ENCODE measurements around the gene CFAP100. TPM values are rescaled to one million over a fixed set of nuclear protein-coding genes. Genes with fewer than 3 reads are reported as not detected.

CFAP100 gene
- total RNA-seq, 4 donors from 2014 or later = not detected

DNA sequence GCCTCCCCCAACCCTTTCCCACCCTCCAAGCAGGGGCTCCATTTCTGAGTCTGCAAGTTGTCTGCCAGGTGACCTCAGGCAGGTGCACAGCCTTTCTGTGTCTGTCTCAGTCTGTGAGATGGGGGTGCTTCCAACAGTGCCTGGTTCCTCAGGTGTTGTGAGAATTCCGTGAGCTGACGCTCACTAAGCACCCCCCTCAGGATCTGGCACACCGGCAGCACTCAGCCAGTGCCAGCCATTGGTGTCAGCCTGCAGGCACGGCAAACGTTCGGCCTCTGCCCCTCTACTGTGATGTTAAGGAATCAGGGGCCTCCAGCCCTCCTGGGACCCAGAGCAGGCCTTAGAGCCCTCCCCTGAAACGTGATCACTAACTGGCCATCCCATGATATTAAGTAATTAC, 39.9 kb upstream of the CFAP100 start:
- no peaks in the 10 kb centered on the region for H3K9me3 ChIP-seq
- peak in 1 of 3 donors; percentile 34 for DNase-seq
- peaks cover 0 to 15% (median 0%) of the 10 kb centered on the region in 3 donors for H3K36me3 ChIP-seq
- TF ChIP-seq, protein P1, sequence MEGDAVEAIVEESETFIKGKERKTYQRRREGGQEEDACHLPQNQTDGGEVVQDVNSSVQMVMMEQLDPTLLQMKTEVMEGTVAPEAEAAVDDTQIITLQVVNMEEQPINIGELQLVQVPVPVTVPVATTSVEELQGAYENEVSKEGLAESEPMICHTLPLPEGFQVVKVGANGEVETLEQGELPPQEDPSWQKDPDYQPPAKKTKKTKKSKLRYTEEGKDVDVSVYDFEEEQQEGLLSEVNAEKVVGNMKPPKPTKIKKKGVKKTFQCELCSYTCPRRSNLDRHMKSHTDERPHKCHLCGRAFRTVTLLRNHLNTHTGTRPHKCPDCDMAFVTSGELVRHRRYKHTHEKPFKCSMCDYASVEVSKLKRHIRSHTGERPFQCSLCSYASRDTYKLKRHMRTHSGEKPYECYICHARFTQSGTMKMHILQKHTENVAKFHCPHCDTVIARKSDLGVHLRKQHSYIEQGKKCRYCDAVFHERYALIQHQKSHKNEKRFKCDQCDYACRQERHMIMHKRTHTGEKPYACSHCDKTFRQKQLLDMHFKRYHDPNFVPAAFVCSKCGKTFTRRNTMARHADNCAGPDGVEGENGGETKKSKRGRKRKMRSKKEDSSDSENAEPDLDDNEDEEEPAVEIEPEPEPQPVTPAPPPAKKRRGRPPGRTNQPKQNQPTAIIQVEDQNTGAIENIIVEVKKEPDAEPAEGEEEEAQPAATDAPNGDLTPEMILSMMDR (IDR thresholded peaks at IDR 0.05) = no peak
- TF ChIP-seq POLR2A (IDR thresholded peaks at IDR 0.05) = no peak
- H3K27ac ChIP-seq = peak overlapping the region in 2 of 4 donors; percentile 61 to 88
- H3K4me3 ChIP-seq = peak overlapping the region in 1 of 4 donors; percentile 83
- H3K27me3 ChIP-seq = peaks cover 0 to 4% of the 10 kb centered on the region in 2 donors
- peaks cover 0 to 20% (median 4%) of the 10 kb centered on the region in 4 donors for H3K4me1 ChIP-seq

DNA sequence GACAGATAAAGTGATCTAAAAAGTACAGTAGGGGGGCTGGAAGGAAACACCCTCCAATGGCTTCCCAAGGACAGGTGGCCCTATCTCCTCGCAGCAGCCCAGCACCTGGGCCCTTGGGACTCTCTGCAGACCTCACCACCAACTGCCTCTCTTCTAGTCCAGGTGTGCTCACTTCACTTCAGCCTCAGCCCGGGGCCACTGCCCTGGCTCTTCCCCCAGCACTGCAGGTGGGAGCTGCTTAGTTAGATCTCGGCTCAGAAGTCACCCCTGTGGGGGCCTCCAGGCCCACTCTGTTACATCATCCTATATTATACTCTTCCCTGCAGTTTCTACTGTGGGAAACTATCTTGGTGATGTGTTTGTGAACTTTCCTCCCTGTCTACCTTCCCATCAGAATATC, 39.5 kb upstream of the CFAP100 start:
- peak overlapping the region in 3 of 4 donors; percentile 52 to 88 (median 61) for H3K27ac ChIP-seq
- H3K4me3 ChIP-seq = peak overlapping the region in 2 of 4 donors; percentile 57 to 83
- H3K27me3 ChIP-seq = peaks cover 0 to 4% of the 10 kb centered on the region in 2 donors
- H3K36me3 ChIP-seq = peaks cover 0 to 15% (median 0%) of the 10 kb centered on the region in 3 donors
- peaks cover 0 to 20% (median 4%) of the 10 kb centered on the region in 4 donors for H3K4me1 ChIP-seq
- TF ChIP-seq POLR2A (IDR thresholded peaks at IDR 0.05) = no peak
- TF ChIP-seq, protein P1 (IDR thresholded peaks at IDR 0.05) = no peak
- DNase-seq = peak in 1 of 3 donors; percentile 31
- H3K9me3 ChIP-seq = no peaks in the 10 kb centered on the region

DNA sequence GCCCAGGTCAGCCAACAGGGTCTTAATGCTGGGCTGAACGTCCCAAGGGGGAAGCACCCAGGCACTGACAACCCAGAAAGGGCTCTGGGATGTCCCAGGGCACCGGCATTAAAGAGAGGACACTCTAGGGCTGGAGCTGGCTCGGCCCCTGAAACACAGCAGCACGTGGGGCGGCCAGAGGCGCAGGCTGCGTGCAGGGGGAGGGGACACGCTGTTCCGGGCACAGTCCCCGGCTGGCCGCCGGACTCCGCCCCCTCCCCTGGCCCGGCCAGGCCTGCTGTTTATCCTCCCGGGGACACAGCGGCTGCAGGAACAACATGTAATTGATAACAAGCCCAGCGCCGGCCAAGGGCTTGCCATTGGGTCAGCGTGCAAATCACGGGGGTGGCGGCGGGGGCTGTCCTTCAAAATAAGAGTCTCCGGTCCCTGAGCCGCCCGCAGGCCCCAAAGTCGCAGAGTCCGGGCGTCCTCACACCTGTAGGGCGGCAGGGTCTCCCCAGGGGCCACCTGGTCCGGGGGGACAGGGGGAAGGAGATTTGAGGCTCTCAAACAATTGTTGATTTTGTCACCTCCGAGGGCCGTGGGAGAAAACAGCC, 38.8 kb upstream of the CFAP100 start:
- no peaks in the 10 kb centered on the region for H3K9me3 ChIP-seq
- H3K27me3 ChIP-seq = peaks cover 0 to 4% of the 10 kb centered on the region in 2 donors
- DNase-seq = peak; percentile 68 to 91 (median 82)
- H3K4me3 ChIP-seq = peak overlapping the region; percentile 57 to 83 (median 67)
- peaks cover 0 to 20% (median 4%) of the 10 kb centered on the region in 4 donors for H3K4me1 ChIP-seq
- TF ChIP-seq POLR2A (IDR thresholded peaks at IDR 0.05) = no peak
- TF ChIP-seq, protein P1 (IDR thresholded peaks at IDR 0.05) = no peak
- H3K27ac ChIP-seq = peak overlapping the region; percentile 72 to 88 (median 80)
- peaks cover 0 to 15% (median 0%) of the 10 kb centered on the region in 3 donors for H3K36me3 ChIP-seq

DNA sequence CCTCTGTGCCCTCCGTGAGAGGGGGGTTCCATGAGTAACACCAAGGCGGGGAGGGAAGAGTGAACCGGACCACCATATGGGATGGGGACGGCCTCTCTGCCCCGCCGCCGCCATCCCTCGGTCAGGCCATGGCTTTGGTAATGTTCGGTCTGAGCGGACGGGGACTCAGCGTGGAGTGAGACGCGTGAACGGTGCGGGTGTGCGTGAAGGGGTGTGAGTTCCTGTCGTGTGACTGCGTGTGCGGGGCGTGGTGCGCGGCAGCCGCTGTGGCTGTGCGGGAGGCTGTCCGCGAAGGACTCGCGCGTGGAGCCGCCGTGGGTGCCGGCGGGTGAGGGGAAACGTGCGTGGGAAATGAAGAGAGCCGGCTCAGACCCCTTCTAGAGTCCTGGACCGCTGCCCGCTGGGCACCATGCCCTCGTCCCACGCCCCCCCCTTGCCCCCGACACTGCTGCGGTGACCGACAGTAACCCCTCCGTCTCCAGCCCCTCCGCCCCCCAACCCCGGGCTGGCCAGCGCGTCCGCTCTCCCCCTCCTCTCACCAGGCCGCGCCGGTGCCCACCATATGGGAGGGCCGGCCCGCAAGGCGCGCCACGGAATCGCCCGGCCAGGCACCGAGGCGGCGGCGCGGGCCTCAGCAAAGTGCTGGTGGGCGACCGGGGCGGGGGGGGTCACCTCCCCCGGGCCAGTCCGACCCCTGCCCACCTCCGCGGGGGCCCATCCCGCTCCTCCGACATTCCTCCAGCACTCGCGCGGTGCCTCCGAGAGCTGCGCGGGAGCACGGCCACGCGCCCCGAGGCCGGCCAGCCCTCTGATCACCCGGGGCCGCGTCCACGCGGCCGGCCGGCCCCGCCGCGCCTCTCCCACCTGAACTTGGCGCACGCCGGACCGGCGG, 38.1 kb upstream of the CFAP100 start:
- Histone ChIP-seq H3K4me1 (peaks cover 0 to 20% (median 4%) of the 10 kb centered on the region in 4 donors), H3K4me3 (peak overlapping the region; percentile 57 to 83 (median 67)), H3K9me3 (no peaks in the 10 kb centered on the region), H3K36me3 (peaks cover 0 to 11% (median 0%) of the 10 kb centered on the region in 3 donors), H3K27ac (peak overlapping the region; percentile 72 to 88 (median 80)), H3K27me3 (peaks cover 0 to 4% of the 10 kb centered on the region in 2 donors)
- TF ChIP-seq, protein P1 (IDR thresholded peaks at IDR 0.05) = no peak
- TF ChIP-seq POLR2A (IDR thresholded peaks at IDR 0.05) = no peak
- no peak for DNase-seq

DNA sequence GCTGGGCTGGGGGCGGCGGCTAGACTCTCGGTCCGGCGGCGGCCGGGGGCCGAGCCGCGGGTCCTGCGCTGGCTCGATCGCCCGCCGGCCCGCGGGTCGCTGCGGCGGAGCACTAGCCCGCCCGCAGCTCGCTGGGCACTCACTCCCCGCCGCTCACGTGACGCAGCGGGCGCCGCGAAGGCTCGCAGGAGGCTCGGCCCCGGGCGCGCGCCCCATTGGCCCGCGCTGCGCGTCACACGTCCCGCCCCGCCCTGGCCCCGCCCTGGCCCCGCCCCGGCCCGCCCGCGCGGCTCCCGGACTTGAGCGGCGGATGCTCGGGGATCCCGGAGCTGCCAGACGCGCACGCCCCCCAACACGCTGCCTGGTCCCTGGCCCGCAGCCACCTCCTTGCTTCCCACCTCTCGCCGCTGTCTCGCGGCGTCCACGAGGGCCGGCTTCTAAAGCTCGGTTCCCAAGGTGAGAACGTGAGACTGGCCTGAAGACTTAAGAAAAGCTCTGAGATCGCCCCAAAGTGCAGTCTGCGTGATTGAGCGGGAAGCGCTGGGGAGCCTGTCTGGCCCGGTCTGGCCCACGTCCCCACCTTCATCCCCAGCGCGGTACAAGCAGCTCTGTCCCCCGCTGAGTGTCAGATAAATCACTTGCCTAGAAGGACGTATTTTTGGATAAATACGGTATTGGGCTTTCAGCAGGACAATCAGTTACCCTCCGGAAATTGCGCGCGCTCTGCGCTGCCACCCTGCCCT, 37.2 kb upstream of the CFAP100 start, which contains the start of gene KLF15:
Gene KLF15 (minus strand): TSS at position 114 of the 743 bp plus-strand sequence. CDS start 4,486 bp downstream, outside the sequence.
- Histone ChIP-seq H3K36me3 (peaks cover 0 to 2% (median 0%) of the 10 kb centered on the region in 3 donors), H3K4me3 (peak within 1 kb of the TSS; percentile 57 to 83 (median 67)), H3K27ac (peak within 1 kb of the TSS; percentile 72 to 88 (median 80)), H3K9me3 (no peaks in the 10 kb centered on the region), H3K4me1 (peaks cover 0 to 20% (median 4%) of the 10 kb centered on the region in 4 donors), H3K27me3 (peaks cover 0 to 4% of the 10 kb centered on the region in 2 donors)
- peak; percentile 76 to 91 (median 91) for DNase-seq
- TF ChIP-seq POLR2A (IDR thresholded peaks at IDR 0.05) = peak in 1 of 2 donors; percentile 33
- TF ChIP-seq, protein P1 (IDR thresholded peaks at IDR 0.05) = no peak
